HepG2 (cell line): Measurements from ENCODE around the gene CNTN4. TPM values are rescaled to one million over a fixed set of nuclear protein-coding genes. Genes with fewer than 3 reads are reported as not detected.

ENCODE experiments used
- ATAC-seq: fragments of 200-7000 bp; cut with Tn5 transposase; 3 replicates; pipeline ENCODE4 v1.9.1; 2020; ENCODE audit warnings: mild to moderate bottlenecking, moderate library complexity
- BruUV-seq: library from RNA; stranded (reverse); fragments of 400-500 nt; replicated peaks from 2 replicates; lab custom pipeline; 2021; lab: Mats Ljungman, UMichigan
- CTCF ChIA-PET: fragments of 300-600 bp; formaldehyde crosslinking; extraction: SDS; loops from one replicate; lab custom pipeline; 2021; ENCODE audit warnings: low total read pairs, inconsistent platforms, low intra/inter-chr PET ratio; lab: Yijun Ruan, JAX
- POLR2A ChIA-PET: fragments of 350-600 bp; sonication (Branson Sonifier 250); formaldehyde crosslinking; loops from one replicate; lab custom pipeline; 2020; ENCODE audit warnings: antibody characterized with exemption, inconsistent platforms; lab: Yijun Ruan, JAX
- DNase-seq: peaks from one replicate; pipeline ENCODE4 v3.0.0-alpha.2; 2015; ENCODE audit warnings: low spot score
- FAIRE-seq: peaks from 3 replicates; lab custom pipeline; 2011; peaks lifted over from hg19 to GRCh38; lab: Jason Lieb, UNC
- H2AFZ ChIP-seq: one replicate; pipeline ENCODE4 v1.6.1; 2011; ENCODE audit warnings: low read length, inconsistent platforms
- H3K27ac ChIP-seq: fragments of 300-600 bp; 3 replicates; pipeline ENCODE4 v1.8.0; 2011; ENCODE audit warnings: mixed run types, mild to moderate bottlenecking, mixed read lengths, low read length, inconsistent platforms; ENCODE audit not compliant: insufficient read depth; ENCODE audit errors: extremely low read length
- H3K27me3 ChIP-seq, 2 experiments: fragments of 200-600 bp in 1 of 2; 2 replicates in 1 of 2; 3 replicates in 1 of 2; pipeline versions ENCODE4 v1.6.0 to v1.8.0; 2011; ENCODE audit warnings: low read length in 2 of 2, mild to moderate bottlenecking in 2 of 2, moderate library complexity in 2 of 2, inconsistent platforms in 1 of 2; ENCODE audit not compliant: insufficient read depth in 2 of 2, control insufficient read depth in 1 of 2
- H3K36me3 ChIP-seq, 2 experiments: fragments of 200-600 bp in 1 of 2; replicated peaks in 1 of 2; 2 replicates in 1 of 2; 3 replicates in 1 of 2; pipeline versions ENCODE4 v1.5.1 to v1.8.0; 2011; ENCODE audit warnings: low read length in 2 of 2, inconsistent platforms in 1 of 2; ENCODE audit not compliant: insufficient read depth in 2 of 2, control insufficient read depth in 1 of 2
- H3K4me1 ChIP-seq: 2 replicates; pipeline ENCODE4 v1.5.1; 2012; ENCODE audit warnings: low read length, inconsistent platforms; ENCODE audit not compliant: insufficient read depth
- H3K4me2 ChIP-seq: 2 replicates; pipeline ENCODE4 v1.6.0; 2011; ENCODE audit warnings: low read depth, low read length, inconsistent platforms
- H3K4me3 ChIP-seq, 3 experiments: fragments of 200-600 bp in 1 of 3; sonication (generic), shearing (Covaris generic) in 1 of 3; replicated peaks in 1 of 3; 2 replicates each; pipeline ENCODE4 v1.5.1; 2011 to 2016; ENCODE audit warnings: low read length in 3 of 3, inconsistent platforms in 2 of 3, low read depth in 2 of 3, mild to moderate bottlenecking in 2 of 3, control low read depth in 1 of 3, mixed read lengths in 1 of 3; ENCODE audit not compliant: insufficient read depth in 1 of 3
- H3K79me2 ChIP-seq: one replicate; pipeline ENCODE4 v1.6.1; 2011; ENCODE audit warnings: low read length, inconsistent platforms; ENCODE audit not compliant: insufficient read depth
- H3K9ac ChIP-seq: 2 replicates; pipeline ENCODE4 v1.6.0; 2011; ENCODE audit warnings: mild to moderate bottlenecking, low read depth, low read length, inconsistent platforms; ENCODE audit not compliant: insufficient read depth
- H3K9me3 ChIP-seq: 2 replicates; pipeline ENCODE4 v1.5.1; 2012; ENCODE audit warnings: mild to moderate bottlenecking, low read length
- H4K20me1 ChIP-seq: 2 replicates; pipeline ENCODE4 v1.6.0; 2011; ENCODE audit warnings: inconsistent platforms, mild to moderate bottlenecking, low read length, moderate library complexity; ENCODE audit not compliant: insufficient read depth
- BCL3 ChIP-seq: sonication (generic); formaldehyde crosslinking; IDR thresholded peaks from 2 replicates; pipeline ENCODE4 v1.5.1; 2020; ENCODE audit warnings: mild to moderate bottlenecking, missing genetic modification reagents, moderate library complexity
- GATAD2A ChIP-seq: IDR thresholded peaks from 2 replicates; pipeline ENCODE4 v1.6.1; 2016
- KDM4B ChIP-seq: sonication (generic); formaldehyde crosslinking; IDR thresholded peaks from 2 replicates; pipeline ENCODE4 v1.4.0; 2020; ENCODE audit warnings: missing genetic modification reagents
- MAF1 ChIP-seq: sonication (generic); formaldehyde crosslinking; IDR thresholded peaks from 2 replicates; pipeline ENCODE4 v1.5.0; 2020; ENCODE audit warnings: missing genetic modification reagents, borderline replicate concordance
- MEIS2 ChIP-seq: sonication (generic); formaldehyde crosslinking; IDR thresholded peaks from 2 replicates; pipeline ENCODE4 v1.9.0; 2021; ENCODE audit warnings: mild to moderate bottlenecking, missing genetic modification reagents
- PHF20 ChIP-seq: sonication (generic); formaldehyde crosslinking; IDR thresholded peaks from 2 replicates; pipeline ENCODE4 v1.5.0; 2020; ENCODE audit warnings: mild to moderate bottlenecking, missing genetic modification reagents
- SMC3 ChIP-seq: IDR thresholded peaks from 2 replicates; pipeline ENCODE4 v1.6.1; 2011; ENCODE audit warnings: low read length, improper control_type of control experiment
- SMYD3 ChIP-seq: sonication (generic); formaldehyde crosslinking; IDR thresholded peaks from 2 replicates; pipeline ENCODE4 v1.8.1; 2023; ENCODE audit warnings: mild to moderate bottlenecking, missing genetic modification reagents
- TCF7 ChIP-seq: sonication (generic); IDR thresholded peaks from 2 replicates; pipeline ENCODE4 v1.6.1; 2016; ENCODE audit warnings: antibody characterized with exemption, low read depth
- THAP8 ChIP-seq: sonication (generic); formaldehyde crosslinking; IDR thresholded peaks from 2 replicates; pipeline ENCODE4 v1.5.1; 2020; ENCODE audit warnings: missing genetic modification reagents, mild to moderate bottlenecking, borderline replicate concordance
- ZBTB43 ChIP-seq: sonication (generic); formaldehyde crosslinking; conservative IDR thresholded peaks from 2 replicates; pipeline ENCODE4 v1.4.0; 2020; ENCODE audit warnings: missing genetic modification reagents
- ZC3H13 ChIP-seq: sonication (generic); formaldehyde crosslinking; IDR thresholded peaks from 2 replicates; pipeline ENCODE4 v1.8.1; 2023; ENCODE audit warnings: mild to moderate bottlenecking, missing genetic modification reagents, moderate library complexity
- ZFP37 ChIP-seq: sonication (generic); formaldehyde crosslinking; IDR thresholded peaks from 2 replicates; pipeline ENCODE4 v1.4.0; 2020; ENCODE audit warnings: missing genetic modification reagents, borderline replicate concordance
- ZNF34 ChIP-seq: sonication (generic); formaldehyde crosslinking; IDR thresholded peaks from 2 replicates; pipeline ENCODE4 v1.4.0; 2020; ENCODE audit warnings: mild to moderate bottlenecking, missing genetic modification reagents, borderline replicate concordance
- ZNF605 ChIP-seq: sonication (generic); formaldehyde crosslinking; IDR thresholded peaks from 2 replicates; pipeline ENCODE4 v1.8.0; 2022; ENCODE audit warnings: mild to moderate bottlenecking, missing genetic modification reagents
- ZNF792 ChIP-seq: IDR thresholded peaks from 2 replicates; pipeline ENCODE4 v1.6.1; 2016
- ZUFSP ChIP-seq: sonication (generic); formaldehyde crosslinking; IDR thresholded peaks from 2 replicates; pipeline ENCODE4 v1.9.0; 2021; ENCODE audit warnings: missing genetic modification reagents, mild to moderate bottlenecking, borderline replicate concordance
- WGBS: methylation state at CpG from one replicate; pipeline ENCODE4 v1.1.6; 2017; ENCODE audit warnings: low lambda C conversion rate; 5-methylcytosine and 5-hydroxymethylcytosine counted together
- in situ Hi-C: cut with HindIII; loops from 2 replicates; pipeline ENCODE4 v1.10.0; 2017; ENCODE audit warnings: low pct_unique_long_range_greater_than_20kb; ENCODE audit not compliant: extremely low pct_ligation_motif_present
- intact Hi-C: fragments of 100-400 bp; cut with micrococcal nuclease; formaldehyde crosslinking; loops from one replicate; pipeline ENCODE4 v1.10.0; 2022; ENCODE audit not compliant: unreplicated experiment
- polyA plus RNA-seq, 8 experiments: library from polyadenylated mRNA; depleted of rRNA in 3 of 8; stranded (reverse) in 7 of 8; unstranded in 1 of 8; fragments of >200 nt; fragmentation: Illumina TruSeq in 4 of 8; extraction: Trizol in 4 of 8; gene quantifications; 2 replicates each; pipeline versions ENCODE4 v1.2.1 to v1.2.3, GENCODE V29; 2011 to 2016; ENCODE audit warnings: low read depth in 4 of 8, missing spikeins in 1 of 8, mixed read lengths in 1 of 8; ENCODE audit not compliant: insufficient read depth in 1 of 8
- total RNA-seq, 5 experiments: library from RNA; depleted of rRNA; stranded (reverse); fragments of >200 nt; fragmentation: Illumina TruSeq; extraction: Trizol; gene quantifications; 2 replicates each; pipeline ENCODE4 v1.2.3, GENCODE V29; 2016; ENCODE audit warnings: low read depth in 1 of 5

The CNTN4 gene
- total and polyA plus RNA-seq, 2 of the 13 experiments (the other 11 are each of a cell fraction or from before 2014, with no cell fraction given) = 0.01 to 0.13 TPM

- Histone ChIP-seq H3K27ac (no peak overlapping the region), H3K9ac (no peak overlapping the region), H3K79me2 (no peaks in the 10 kb centered on the region), H3K36me3 (no peaks in the 10 kb centered on the region), H3K4me1 (no peaks in the 10 kb centered on the region), H4K20me1 (no peaks in the 10 kb centered on the region), H3K9me3 (peaks cover 54% of the 10 kb centered on the region), H3K4me3 (no peak overlapping the region), H2AFZ (no peak overlapping the region), H3K27me3 (no peaks in the 10 kb centered on the region), H3K4me2 (no peak overlapping the region)
- DNase-seq = no peak
- no peak for ATAC-seq
- intact Hi-C loops (no loop called here), in situ Hi-C loops (no loop called here)
- BruUV-seq = no TSS peak
- TF ChIP-seq ZNF34 = no peak
- TF ChIP-seq SMYD3 (CRISPR knock-in tag) = no peak
- no peak for TF ChIP-seq MAF1 (CRISPR knock-in tag)
- no peak for TF ChIP-seq ZFP37
- no peak for TF ChIP-seq MEIS2
- TF ChIP-seq PHF20 = no peak
- no peak for TF ChIP-seq ZC3H13 (CRISPR knock-in tag)
- TF ChIP-seq BCL3 (CRISPR knock-in tag) = no peak
- CTCF ChIA-PET = no interaction called here
- POLR2A ChIA-PET = no interaction called here
- 2% methylated on average over 3 of the region's 3 CpGs for WGBS
- no peak for FAIRE-seq
Observed at GRCh38 chr3:2268779-2269178, 170.1 kb downstream of the CNTN4 start.

- Histone ChIP-seq H3K27me3 (no peaks in the 10 kb centered on the region), H3K4me2 (no peak overlapping the region), H4K20me1 (no peaks in the 10 kb centered on the region), H3K4me1 (no peaks in the 10 kb centered on the region), H3K27ac (no peak overlapping the region), H3K9ac (no peak overlapping the region), H3K9me3 (peaks cover 44% of the 10 kb centered on the region), H2AFZ (no peak overlapping the region), H3K79me2 (no peaks in the 10 kb centered on the region), H3K36me3 (no peaks in the 10 kb centered on the region), H3K4me3 (no peak overlapping the region)
- 5% methylated on average over 1 of the region's 1 CpG for WGBS
- no peak for DNase-seq
- no TSS peak for BruUV-seq
- ChIA-PET CTCF (no interaction called here), POLR2A (no interaction called here)
- ATAC-seq = no peak
- intact Hi-C loops (no loop called here), in situ Hi-C loops (no loop called here)
- FAIRE-seq = no peak
- no peak for TF ChIP-seq ZNF792 (CRISPR knock-in tag)
- no peak for TF ChIP-seq ZNF605 (CRISPR knock-in tag)
- TF ChIP-seq ZBTB43 (CRISPR knock-in tag) = no peak
- no peak for TF ChIP-seq THAP8
- no peak for TF ChIP-seq KDM4B
- TF ChIP-seq SMC3 = no peak
- TF ChIP-seq TCF7 = no peak
- no peak for TF ChIP-seq ZUFSP (CRISPR knock-in tag)
- no peak for TF ChIP-seq GATAD2A (CRISPR knock-in tag)
Observed at GRCh38 chr3:2274526-2274925, 175.9 kb downstream of the CNTN4 start.
